Measurements from ENCODE around the gene POFUT1.

GRCh38 chr20:32285621-32286371 is 78.1 kb downstream of the POFUT1 start:
- no peak for TF ChIP-seq CTCF (conservative IDR thresholded peaks at IDR 0.05)
- TF ChIP-seq EZH2 (IDR thresholded peaks at IDR 0.05; ENCODE audit: low read depth): no peak

Measured in PC-9 (cell line).